NCI-H1105 (cell line): ENCODE results near the gene SLC35F2.
"Not testable (repeated sequence)": the region's sequence is repeated elsewhere in the genome, so short reads cannot be mapped to it uniquely, and the experiment has no call there.

Experiments
- DNase-seq: peaks from one replicate; lab custom pipeline; 2025; lab: John Stamatoyannopoulos, UW

Gene SLC35F2

GRCh38 chr11:107858217-107859070 is at the start of gene SLC35F2:
SLC35F2 (minus strand) TSS chr11:107858787; CDS start chr11:107858767, 20 bp downstream.
- peak; percentile 86 for DNase-seq

GRCh38 chr11:107908211-107908610 is 49.6 kb upstream of the SLC35F2 start:
- no peak for DNase-seq

GRCh38 chr11:107898270-107898669 is 39.7 kb upstream of the SLC35F2 start:
- DNase-seq: no peak

GRCh38 chr11:107882095-107882820 is 23.7 kb upstream of the SLC35F2 start:
- peak; percentile 12 for DNase-seq

- DNase-seq: not testable (repeated sequence)
These were observed 22.9 kb upstream of the SLC35F2 start for GRCh38 chr11:107881471-107881870.

- no peak for DNase-seq
These were observed 17.6 kb upstream of the SLC35F2 start for GRCh38 chr11:107876141-107876540.

GRCh38 chr11:107864591-107864990 is 6.0 kb upstream of the SLC35F2 start:
- DNase-seq: no peak

- DNase-seq: no peak
These were observed 2.1 kb upstream of the SLC35F2 start for GRCh38 chr11:107860688-107861087.

- DNase-seq: not testable (repeated sequence)
These were observed 1.6 kb upstream of the SLC35F2 start for GRCh38 chr11:107860240-107860620.

GRCh38 chr11:107859459-107860239 is 1.1 kb upstream of the SLC35F2 start:
- DNase-seq: peak; percentile 53

GRCh38 chr11:107857550-107858216 is 904 bp downstream of the SLC35F2 start:
- DNase-seq: no peak

- no peak for DNase-seq
These were observed 1.5 kb downstream of the SLC35F2 start for GRCh38 chr11:107856981-107857517.

- no peak for DNase-seq
These were observed 2.2 kb downstream of the SLC35F2 start for GRCh38 chr11:107856180-107856980.

- no peak for DNase-seq
These were observed 5.5 kb downstream of the SLC35F2 start for GRCh38 chr11:107853070-107853469.

GRCh38 chr11:107851704-107852310 is 6.8 kb downstream of the SLC35F2 start:
- DNase-seq: no peak

GRCh38 chr11:107849790-107850189 is 8.8 kb downstream of the SLC35F2 start:
- DNase-seq: no peak

- DNase-seq: no peak
These were observed 10.2 kb downstream of the SLC35F2 start for GRCh38 chr11:107848345-107848744.

GRCh38 chr11:107847184-107847583 is 11.4 kb downstream of the SLC35F2 start:
- no peak for DNase-seq

GRCh38 chr11:107844041-107844440 is 14.5 kb downstream of the SLC35F2 start:
- no peak for DNase-seq

GRCh38 chr11:107842412-107843100 is 16.0 kb downstream of the SLC35F2 start:
- no peak for DNase-seq
